ENCODE measurements around the gene SLC29A1. TPM values are rescaled to one million over a fixed set of nuclear protein-coding genes. Genes with fewer than 3 reads are reported as not detected.

Gene SLC29A1
- total and polyA plus RNA-seq, 4 donors, result 15.1 to 67.2 (median 16.7) TPM

DNA sequence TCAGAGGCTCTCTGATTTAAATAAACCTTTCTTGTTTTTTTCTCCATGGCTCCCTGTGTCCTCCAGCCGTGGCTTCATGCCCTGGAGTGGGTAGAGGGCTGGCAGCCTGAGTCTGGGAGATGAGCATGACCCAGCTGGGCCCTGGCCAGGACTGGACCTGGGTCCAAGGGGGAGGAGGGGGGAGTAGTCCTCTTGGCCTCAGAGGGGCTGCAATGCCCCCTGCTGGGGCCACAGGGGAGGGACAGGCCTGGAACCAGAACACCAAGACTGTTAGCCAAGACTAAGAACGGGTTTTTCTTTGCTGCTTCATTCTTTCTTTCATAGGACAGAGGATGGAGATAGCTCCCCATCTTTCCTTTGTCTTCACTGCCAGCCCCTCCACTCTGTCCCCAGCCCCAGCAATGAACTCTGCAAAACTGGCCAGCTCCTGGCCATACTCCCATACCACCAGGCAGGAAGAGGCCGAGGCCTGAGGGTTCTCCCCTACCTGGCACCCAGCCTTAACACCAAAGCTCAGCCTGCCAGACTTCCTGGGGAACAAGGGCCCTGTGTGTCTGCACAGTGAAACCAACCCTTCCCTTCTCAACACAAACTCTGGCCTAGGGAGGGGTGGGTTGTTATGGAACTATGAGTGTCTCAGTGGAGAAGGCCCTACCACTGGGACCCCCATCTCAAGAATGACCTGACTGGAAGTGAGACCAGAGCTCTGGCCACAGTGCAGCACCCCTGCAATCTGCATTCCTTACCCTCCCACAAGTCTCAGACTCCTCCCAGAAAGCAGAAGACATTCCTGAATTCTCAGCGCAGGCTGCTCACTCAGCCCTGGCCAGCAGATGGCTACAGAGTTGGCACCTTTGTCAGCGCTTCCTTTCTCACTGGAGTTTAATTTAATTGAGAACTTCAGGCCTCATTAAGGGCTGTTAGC is 11.0 kb downstream of the SLC29A1 start:
- Histone ChIP-seq H3K9ac (ENCODE audit: low read depth in 1 of 2, low read length in 2 of 2) (peak overlapping the region; percentile 34 to 60), H3K27ac (ENCODE audit: low read depth in 1 of 2, low read length in 2 of 2) (peak overlapping the region; percentile 97 to 99)

DNA sequence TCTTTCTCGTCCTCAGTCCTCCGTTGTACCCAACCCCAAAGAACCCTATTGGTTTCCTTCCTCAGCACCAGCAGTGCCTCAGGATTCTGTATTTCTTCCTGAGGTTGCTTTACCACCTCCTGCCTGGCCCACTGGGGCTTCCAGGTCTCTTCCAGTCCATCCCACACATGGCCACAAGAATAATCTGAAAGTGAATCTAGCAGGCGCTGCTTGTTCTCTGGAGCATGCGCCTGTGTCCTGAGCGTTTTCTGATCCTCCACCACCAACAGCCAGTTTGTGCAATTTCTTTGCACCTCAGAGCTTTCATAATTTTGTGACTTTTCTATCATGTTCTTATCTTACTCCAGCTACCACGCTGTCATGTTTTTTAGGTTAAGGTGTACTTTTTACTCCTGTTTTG is 11.9 kb downstream of the SLC29A1 start:
- no peaks in the 10 kb centered on the region for H3K9me3 ChIP-seq (ENCODE audit: control insufficient read depth in 4 of 4, low read length in 3 of 4)
- peaks cover 0 to 4% (median 2%) of the 10 kb centered on the region in 4 donors for H3K36me3 ChIP-seq (ENCODE audit: control insufficient read depth in 4 of 4, insufficient read depth in 3 of 4, low read depth in 1 of 4, low read length in 3 of 4)
- 49% methylated on average over 6 of the region's 6 CpGs for WGBS
- H3K9ac ChIP-seq (ENCODE audit: low read depth in 1 of 2, low read length in 2 of 2), result peak overlapping the region; percentile 34 to 60
- peaks cover 16 to 58% (median 47%) of the 10 kb centered on the region in 4 donors for H3K4me1 ChIP-seq (ENCODE audit: control insufficient read depth in 4 of 4, insufficient read depth in 4 of 4, low read length in 3 of 4)
- peak overlapping the region; percentile 97 to 99 for H3K27ac ChIP-seq (ENCODE audit: low read depth in 1 of 2, low read length in 2 of 2)
- H3K27me3 ChIP-seq (ENCODE audit: control insufficient read depth in 4 of 4, insufficient read depth in 4 of 4, low read length in 3 of 4), result no peaks in the 10 kb centered on the region
- H3K4me3 ChIP-seq (ENCODE audit: low read depth in 1 of 3, low read length in 3 of 3), result no peak overlapping the region
- DNase-seq (ENCODE audit: low spot score), result no peak
- TF ChIP-seq TAF1 (conservative IDR thresholded peaks at IDR 0.05) (no peak), GABPA (IDR thresholded peaks at IDR 0.05 in 1 of 2, conservative IDR thresholded peaks at IDR 0.05 in 1 of 2) (no peak), FOXA1 (IDR thresholded peaks at IDR 0.05) (no peak), EGR1 (IDR thresholded peaks at IDR 0.05; ENCODE audit: low read depth in 2 of 2) (no peak), FOXA2 (IDR thresholded peaks at IDR 0.05) (no peak), RAD21 (IDR thresholded peaks at IDR 0.05) (no peak), RXRA (IDR thresholded peaks at IDR 0.05) (no peak), SP1 (IDR thresholded peaks at IDR 0.05) (no peak)
- TF ChIP-seq, protein P1, sequence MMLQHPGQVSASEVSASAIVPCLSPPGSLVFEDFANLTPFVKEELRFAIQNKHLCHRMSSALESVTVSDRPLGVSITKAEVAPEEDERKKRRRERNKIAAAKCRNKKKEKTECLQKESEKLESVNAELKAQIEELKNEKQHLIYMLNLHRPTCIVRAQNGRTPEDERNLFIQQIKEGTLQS (IDR thresholded peaks at IDR 0.05), result no peak
- TF ChIP-seq, protein P2, sequence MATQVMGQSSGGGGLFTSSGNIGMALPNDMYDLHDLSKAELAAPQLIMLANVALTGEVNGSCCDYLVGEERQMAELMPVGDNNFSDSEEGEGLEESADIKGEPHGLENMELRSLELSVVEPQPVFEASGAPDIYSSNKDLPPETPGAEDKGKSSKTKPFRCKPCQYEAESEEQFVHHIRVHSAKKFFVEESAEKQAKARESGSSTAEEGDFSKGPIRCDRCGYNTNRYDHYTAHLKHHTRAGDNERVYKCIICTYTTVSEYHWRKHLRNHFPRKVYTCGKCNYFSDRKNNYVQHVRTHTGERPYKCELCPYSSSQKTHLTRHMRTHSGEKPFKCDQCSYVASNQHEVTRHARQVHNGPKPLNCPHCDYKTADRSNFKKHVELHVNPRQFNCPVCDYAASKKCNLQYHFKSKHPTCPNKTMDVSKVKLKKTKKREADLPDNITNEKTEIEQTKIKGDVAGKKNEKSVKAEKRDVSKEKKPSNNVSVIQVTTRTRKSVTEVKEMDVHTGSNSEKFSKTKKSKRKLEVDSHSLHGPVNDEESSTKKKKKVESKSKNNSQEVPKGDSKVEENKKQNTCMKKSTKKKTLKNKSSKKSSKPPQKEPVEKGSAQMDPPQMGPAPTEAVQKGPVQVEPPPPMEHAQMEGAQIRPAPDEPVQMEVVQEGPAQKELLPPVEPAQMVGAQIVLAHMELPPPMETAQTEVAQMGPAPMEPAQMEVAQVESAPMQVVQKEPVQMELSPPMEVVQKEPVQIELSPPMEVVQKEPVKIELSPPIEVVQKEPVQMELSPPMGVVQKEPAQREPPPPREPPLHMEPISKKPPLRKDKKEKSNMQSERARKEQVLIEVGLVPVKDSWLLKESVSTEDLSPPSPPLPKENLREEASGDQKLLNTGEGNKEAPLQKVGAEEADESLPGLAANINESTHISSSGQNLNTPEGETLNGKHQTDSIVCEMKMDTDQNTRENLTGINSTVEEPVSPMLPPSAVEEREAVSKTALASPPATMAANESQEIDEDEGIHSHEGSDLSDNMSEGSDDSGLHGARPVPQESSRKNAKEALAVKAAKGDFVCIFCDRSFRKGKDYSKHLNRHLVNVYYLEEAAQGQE (IDR thresholded peaks at IDR 0.05), result no peak
- TF ChIP-seq, protein P3, sequence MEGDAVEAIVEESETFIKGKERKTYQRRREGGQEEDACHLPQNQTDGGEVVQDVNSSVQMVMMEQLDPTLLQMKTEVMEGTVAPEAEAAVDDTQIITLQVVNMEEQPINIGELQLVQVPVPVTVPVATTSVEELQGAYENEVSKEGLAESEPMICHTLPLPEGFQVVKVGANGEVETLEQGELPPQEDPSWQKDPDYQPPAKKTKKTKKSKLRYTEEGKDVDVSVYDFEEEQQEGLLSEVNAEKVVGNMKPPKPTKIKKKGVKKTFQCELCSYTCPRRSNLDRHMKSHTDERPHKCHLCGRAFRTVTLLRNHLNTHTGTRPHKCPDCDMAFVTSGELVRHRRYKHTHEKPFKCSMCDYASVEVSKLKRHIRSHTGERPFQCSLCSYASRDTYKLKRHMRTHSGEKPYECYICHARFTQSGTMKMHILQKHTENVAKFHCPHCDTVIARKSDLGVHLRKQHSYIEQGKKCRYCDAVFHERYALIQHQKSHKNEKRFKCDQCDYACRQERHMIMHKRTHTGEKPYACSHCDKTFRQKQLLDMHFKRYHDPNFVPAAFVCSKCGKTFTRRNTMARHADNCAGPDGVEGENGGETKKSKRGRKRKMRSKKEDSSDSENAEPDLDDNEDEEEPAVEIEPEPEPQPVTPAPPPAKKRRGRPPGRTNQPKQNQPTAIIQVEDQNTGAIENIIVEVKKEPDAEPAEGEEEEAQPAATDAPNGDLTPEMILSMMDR (IDR thresholded peaks at IDR 0.05; ENCODE audit: low read depth, low read length, missing input control), result no peak
- TF ChIP-seq, protein P4, sequence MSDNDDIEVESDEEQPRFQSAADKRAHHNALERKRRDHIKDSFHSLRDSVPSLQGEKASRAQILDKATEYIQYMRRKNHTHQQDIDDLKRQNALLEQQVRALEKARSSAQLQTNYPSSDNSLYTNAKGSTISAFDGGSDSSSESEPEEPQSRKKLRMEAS (IDR thresholded peaks at IDR 0.05), result no peak

More for the DNA sequence above, 11.0 kb downstream of the SLC29A1 start:
- peaks cover 0 to 4% (median 2%) of the 10 kb centered on the region in 4 donors for H3K36me3 ChIP-seq (ENCODE audit: control insufficient read depth in 4 of 4, insufficient read depth in 3 of 4, low read depth in 1 of 4, low read length in 3 of 4)
- H3K9me3 ChIP-seq (ENCODE audit: control insufficient read depth in 4 of 4, low read length in 3 of 4), result no peaks in the 10 kb centered on the region
- peak; percentile 61 for DNase-seq (ENCODE audit: low spot score)
- peak; percentile 75 to 80 for TF ChIP-seq HNF4A (conservative IDR thresholded peaks at IDR 0.05)
- TF ChIP-seq RAD21 (IDR thresholded peaks at IDR 0.05), result peak; percentile 87 to 91
- TF ChIP-seq SP1 (IDR thresholded peaks at IDR 0.05), result peak; percentile 50
- TF ChIP-seq, protein P2 (IDR thresholded peaks at IDR 0.05), result peak; percentile 51
- TF ChIP-seq RXRA (IDR thresholded peaks at IDR 0.05), result peak; percentile 57 to 72
- TF ChIP-seq FOXA1 (IDR thresholded peaks at IDR 0.05), result no peak
- TF ChIP-seq FOXA2 (IDR thresholded peaks at IDR 0.05), result no peak
- TF ChIP-seq, protein P3 (IDR thresholded peaks at IDR 0.05; ENCODE audit: low read depth, low read length, missing input control), result peak; percentile 81
- WGBS, result 25% methylated on average over 5 of the region's 5 CpGs
- H3K4me1 ChIP-seq (ENCODE audit: control insufficient read depth in 4 of 4, insufficient read depth in 4 of 4, low read length in 3 of 4), result peaks cover 22 to 67% (median 53%) of the 10 kb centered on the region in 4 donors
- H3K27me3 ChIP-seq (ENCODE audit: control insufficient read depth in 4 of 4, insufficient read depth in 4 of 4, low read length in 3 of 4), result no peaks in the 10 kb centered on the region
- H3K4me3 ChIP-seq (ENCODE audit: low read depth in 1 of 3, low read length in 3 of 3), result no peak overlapping the region
